ENCODE measurements around the gene CASP3.

CASP3 gene

DNA sequence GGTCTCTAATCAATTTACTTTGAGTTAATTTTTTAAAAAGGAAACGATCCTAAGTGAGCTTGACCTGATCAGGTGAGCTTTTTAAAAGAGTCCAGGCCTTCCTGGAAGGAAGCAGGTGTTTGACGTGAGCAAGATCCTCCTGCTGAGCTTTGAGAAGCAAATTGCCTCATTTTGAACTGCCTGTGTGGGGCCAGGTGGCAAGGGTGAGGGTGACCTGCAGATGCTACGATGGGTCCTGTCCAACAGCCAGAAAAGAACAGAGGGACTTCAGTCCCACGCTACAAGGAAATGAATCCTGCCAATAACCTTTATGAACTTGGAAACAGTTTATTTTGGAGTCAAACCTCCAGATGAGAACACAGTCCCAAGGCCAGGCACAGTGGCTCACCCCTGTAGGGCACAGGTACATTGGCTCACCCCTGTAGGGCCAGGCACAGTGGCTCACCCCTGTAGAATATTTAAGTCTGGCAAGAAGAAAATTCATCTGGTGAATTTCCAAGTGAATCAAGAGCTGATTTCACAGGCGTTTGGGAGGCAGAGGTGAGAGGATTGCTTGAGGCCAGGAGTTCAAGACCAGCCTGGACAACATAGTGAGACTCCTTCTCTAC lies 58.1 kb downstream of the CASP3 start:
- no peak for DNase-seq (ENCODE audit: extremely low spot score)
- POLR2A ChIA-PET, result no interaction called here
- TF ChIP-seq, protein P1, sequence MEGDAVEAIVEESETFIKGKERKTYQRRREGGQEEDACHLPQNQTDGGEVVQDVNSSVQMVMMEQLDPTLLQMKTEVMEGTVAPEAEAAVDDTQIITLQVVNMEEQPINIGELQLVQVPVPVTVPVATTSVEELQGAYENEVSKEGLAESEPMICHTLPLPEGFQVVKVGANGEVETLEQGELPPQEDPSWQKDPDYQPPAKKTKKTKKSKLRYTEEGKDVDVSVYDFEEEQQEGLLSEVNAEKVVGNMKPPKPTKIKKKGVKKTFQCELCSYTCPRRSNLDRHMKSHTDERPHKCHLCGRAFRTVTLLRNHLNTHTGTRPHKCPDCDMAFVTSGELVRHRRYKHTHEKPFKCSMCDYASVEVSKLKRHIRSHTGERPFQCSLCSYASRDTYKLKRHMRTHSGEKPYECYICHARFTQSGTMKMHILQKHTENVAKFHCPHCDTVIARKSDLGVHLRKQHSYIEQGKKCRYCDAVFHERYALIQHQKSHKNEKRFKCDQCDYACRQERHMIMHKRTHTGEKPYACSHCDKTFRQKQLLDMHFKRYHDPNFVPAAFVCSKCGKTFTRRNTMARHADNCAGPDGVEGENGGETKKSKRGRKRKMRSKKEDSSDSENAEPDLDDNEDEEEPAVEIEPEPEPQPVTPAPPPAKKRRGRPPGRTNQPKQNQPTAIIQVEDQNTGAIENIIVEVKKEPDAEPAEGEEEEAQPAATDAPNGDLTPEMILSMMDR (IDR thresholded peaks at IDR 0.05; ENCODE audit: control extremely low read depth, extremely low read depth, low read depth, missing control alignments), result no peak
- CTCF ChIA-PET, result interaction anchor here (1.4 kb wide), 1 partner anchor 19 kb away, joined by 3 read pairs; no protein-coding TSS in a partner anchor

DNA sequence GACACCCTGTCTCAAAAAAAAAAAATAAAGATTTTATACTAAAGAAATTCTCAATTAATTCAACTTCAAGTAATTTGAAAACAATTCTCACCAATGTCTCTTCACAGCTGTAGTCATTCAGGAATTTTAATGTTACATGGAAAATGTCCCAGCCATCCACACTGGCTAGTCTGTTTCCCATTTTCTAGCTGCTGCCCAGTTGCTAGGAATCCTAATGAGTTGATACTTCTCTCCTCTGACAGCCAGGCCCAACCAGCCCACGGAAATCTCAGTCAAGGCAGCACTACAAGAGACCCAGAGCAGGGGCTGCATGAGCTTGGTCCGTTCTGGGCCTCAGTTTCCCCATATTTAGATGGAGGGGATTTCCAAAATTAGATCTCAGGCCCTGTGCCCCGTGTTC lies 59.1 kb downstream of the CASP3 start:
- CTCF ChIA-PET, result interaction anchor here (0.7 to 2.3 kb wide), 4 partner anchors 8 to 198 kb away, joined by 3 to 10 read pairs (median 4); no protein-coding TSS in a partner anchor
- POLR2A ChIA-PET, result no interaction called here
- TF ChIP-seq, protein P1 (IDR thresholded peaks at IDR 0.05; ENCODE audit: control extremely low read depth, extremely low read depth, low read depth, missing control alignments), result no peak
- no peak for DNase-seq (ENCODE audit: extremely low spot score)

DNA sequence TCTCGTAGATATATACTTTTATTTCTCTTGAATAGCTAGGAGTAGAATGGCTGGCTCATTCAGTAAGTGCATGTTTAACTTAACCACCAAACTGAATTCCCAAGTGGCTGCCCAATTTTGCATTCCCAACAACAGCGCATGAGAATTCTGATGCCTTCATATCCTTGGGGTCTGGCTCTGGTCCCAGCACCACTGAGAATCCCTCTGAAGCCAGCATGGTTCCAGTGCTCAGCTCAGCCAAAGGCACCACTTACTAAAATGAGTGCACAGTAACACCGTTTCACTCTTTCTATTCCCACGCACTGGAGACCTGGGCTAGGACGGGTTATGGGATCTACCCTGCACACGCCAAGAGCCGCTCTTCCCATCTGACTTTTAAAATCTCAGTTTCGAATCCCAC lies 60.4 kb downstream of the CASP3 start:
- TF ChIP-seq, protein P1 (IDR thresholded peaks at IDR 0.05; ENCODE audit: control extremely low read depth, extremely low read depth, low read depth, missing control alignments), result no peak
- DNase-seq (ENCODE audit: extremely low spot score), result no peak
- ChIA-PET CTCF (interaction anchor here (2.3 kb wide), 1 partner anchor 16 kb away, joined by 10 read pairs; no protein-coding TSS in a partner anchor), POLR2A (no interaction called here)

DNA sequence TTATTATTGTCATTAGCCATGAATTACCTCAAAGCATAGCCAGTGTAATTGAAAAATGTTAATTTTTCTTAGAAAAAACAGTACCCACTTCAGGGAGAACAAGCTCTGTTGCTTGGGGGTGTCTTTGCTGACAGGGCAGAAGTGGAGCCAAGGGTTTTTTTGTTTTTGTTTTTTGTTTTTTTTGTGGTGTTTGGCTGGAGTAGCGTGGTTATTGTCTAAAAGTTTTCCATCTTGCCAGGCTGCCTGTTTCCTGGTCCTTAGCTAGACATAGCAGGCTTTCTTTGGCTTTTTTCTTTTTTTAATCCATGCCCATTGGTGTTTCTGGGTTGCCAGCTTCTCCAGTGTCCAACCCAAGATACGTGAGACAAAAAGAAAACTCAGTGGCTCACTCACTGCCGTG lies 61.5 kb downstream of the CASP3 start:
- ChIA-PET CTCF (interaction anchor here (0.9 to 2.3 kb wide), 3 partner anchors 15 to 336 kb away, joined by 3 to 10 read pairs (median 4); no protein-coding TSS in a partner anchor), POLR2A (no interaction called here)
- DNase-seq (ENCODE audit: extremely low spot score), result no peak
- TF ChIP-seq, protein P1 (IDR thresholded peaks at IDR 0.05; ENCODE audit: control extremely low read depth, extremely low read depth, low read depth, missing control alignments), result no peak

DNA sequence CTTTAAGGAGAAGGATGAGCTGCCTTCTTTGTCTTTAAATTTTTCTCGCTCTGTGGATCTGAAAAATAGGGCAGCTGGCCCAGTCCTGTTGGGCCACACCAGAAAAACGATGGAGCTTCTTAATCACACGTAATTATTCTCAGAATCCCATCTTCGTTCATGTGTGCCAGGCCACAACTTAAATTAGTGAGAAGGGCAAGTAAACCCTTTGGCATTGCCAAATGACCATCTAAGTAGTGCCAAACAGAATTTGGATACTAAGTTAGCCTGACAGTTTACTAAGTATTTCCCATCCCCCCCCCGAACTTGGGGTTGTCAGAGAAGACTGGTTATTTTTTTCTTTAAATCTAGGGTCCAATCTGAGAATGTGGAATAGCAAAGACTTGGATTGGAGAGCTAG lies 62.0 kb downstream of the CASP3 start:
- CTCF ChIA-PET, result interaction anchor here (0.9 to 1.5 kb wide), 2 partner anchors 15 to 336 kb away, joined by 3 to 4 read pairs; no protein-coding TSS in a partner anchor
- POLR2A ChIA-PET, result no interaction called here
- TF ChIP-seq, protein P1 (IDR thresholded peaks at IDR 0.05; ENCODE audit: control extremely low read depth, extremely low read depth, low read depth, missing control alignments), result no peak
- no peak for DNase-seq (ENCODE audit: extremely low spot score)

DNA sequence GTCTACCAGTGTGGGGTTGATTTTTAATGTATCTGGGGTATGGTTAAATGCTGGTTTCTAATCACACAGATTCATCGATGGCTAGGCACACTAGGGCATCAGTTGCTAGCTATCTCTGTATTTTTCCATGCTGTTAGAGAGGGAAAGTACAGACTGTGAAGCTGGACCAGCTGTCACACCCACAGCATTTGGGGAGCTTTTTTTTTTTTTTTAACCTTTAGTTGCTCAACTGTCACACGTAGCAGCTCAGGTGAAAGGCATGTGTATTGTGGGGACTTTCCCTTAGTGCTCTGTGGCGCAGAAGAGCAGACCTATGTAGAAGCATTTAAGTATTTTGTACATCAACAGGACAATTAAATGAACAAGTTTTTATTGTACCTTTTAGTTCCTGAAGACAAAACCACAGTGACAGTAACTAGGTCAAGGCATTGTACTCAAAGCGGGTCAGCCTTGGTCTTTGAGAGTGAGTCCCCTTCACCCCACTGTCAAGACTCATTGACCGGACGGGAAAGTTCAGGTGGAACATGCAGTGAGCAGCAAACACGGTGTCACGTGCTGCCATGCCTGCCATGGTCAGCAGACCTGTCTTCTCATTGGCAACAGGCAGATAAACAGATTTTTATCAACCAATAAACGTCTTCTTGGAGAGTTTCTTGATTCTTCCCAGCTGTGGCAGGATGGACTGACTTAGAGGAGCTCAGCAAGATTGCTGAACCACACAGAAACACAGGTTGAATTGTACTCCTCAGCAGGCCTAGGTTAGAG lies 65.3 kb downstream of the CASP3 start:
- ChIA-PET CTCF (no interaction called here), POLR2A (interaction anchor here (0.6 kb wide), 2 partner anchors 72 to 81 kb away, joined by 3 to 5 read pairs; no protein-coding TSS in a partner anchor)
- DNase-seq (ENCODE audit: extremely low spot score), result peak; percentile 67
- TF ChIP-seq, protein P1 (IDR thresholded peaks at IDR 0.05; ENCODE audit: control extremely low read depth, extremely low read depth, low read depth, missing control alignments), result no peak

All from GM10248 (cell line).